Activated CD4-positive, CD25-positive, alpha-beta regulatory T cell (primary cell): ENCODE measurements around the gene NECTIN2.
"Not testable (repeated sequence)": the region's sequence is repeated elsewhere in the genome, so short reads cannot be mapped to it uniquely, and the experiment has no call there.

Source experiments
- DNase-seq, 4 experiments: peaks; one replicate each; lab custom pipeline; 2025; lab: John Stamatoyannopoulos, UW

The NECTIN2 gene

GRCh38 chr19:44817725-44818465 is 28.2 kb upstream of the NECTIN2 start:
- no peak for DNase-seq

GRCh38 chr19:44818466-44819031 is 27.5 kb upstream of the NECTIN2 start:
- no peak for DNase-seq

GRCh38 chr19:44819246-44819832 is 26.8 kb upstream of the NECTIN2 start:
- no peak for DNase-seq

DNA sequence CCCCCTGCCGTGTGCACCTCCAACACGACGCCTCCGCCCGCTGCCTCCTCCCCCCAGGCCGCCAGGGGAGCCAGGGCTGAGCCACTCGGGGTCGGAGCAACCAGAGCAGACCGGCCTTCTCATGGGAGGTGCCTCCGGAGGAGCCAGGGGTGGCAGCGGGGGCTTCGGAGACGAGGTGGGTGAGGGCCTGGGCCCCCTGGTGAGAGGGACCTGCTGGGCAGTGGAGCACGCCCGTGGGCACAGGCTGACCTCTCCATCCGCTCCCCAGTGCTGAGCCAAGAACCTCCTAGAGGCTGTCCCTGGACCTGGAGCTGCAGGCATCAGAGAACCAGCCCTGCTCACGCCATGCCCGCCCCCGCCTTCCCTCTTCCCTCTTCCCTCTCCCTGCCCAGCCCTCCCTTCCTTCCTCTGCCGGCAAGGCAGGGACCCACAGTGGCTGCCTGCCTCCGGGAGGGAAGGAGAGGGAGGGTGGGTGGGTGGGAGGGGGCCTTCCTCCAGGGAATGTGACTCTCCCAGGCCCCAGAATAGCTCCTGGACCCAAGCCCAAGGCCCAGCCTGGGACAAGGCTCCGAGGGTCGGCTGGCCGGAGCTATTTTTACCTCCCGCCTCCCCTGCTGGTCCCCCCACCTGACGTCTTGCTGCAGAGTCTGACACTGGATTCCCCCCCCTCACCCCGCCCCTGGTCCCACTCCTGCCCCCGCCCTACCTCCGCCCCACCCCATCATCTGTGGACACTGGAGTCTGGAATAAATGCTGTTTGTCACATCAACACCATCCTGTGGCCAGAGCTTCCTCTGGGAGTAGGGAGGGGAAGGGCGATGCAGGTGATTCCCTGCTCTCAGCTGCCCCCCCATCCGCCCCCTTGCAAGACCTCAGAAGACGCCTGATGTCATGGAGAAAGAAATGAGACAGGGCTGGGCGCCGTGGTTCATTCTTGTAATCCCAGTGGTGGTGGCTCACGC is 25.2 kb upstream of the NECTIN2 start:
- DNase-seq: no peak

DNA sequence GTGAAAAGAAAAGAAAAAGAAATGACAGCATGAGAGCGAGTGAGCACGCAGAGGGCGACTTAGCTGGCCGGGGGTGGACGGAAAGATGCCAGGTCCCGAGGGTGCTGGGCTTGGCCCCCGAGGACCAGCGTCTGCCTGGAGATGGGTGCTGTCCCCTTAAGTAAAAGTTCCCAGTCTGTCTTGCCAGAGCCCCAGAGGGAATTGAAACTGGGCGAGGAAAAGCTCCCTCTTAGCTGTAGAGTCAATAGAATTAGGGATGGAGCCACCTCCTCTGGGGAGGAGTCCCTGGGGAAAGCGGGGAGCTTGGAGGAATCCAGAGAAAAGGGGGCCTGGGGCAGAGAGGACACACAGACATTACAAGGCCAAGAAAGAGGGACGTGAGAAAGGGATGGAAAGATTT is 23.9 kb upstream of the NECTIN2 start:
- DNase-seq: no peak

DNA sequence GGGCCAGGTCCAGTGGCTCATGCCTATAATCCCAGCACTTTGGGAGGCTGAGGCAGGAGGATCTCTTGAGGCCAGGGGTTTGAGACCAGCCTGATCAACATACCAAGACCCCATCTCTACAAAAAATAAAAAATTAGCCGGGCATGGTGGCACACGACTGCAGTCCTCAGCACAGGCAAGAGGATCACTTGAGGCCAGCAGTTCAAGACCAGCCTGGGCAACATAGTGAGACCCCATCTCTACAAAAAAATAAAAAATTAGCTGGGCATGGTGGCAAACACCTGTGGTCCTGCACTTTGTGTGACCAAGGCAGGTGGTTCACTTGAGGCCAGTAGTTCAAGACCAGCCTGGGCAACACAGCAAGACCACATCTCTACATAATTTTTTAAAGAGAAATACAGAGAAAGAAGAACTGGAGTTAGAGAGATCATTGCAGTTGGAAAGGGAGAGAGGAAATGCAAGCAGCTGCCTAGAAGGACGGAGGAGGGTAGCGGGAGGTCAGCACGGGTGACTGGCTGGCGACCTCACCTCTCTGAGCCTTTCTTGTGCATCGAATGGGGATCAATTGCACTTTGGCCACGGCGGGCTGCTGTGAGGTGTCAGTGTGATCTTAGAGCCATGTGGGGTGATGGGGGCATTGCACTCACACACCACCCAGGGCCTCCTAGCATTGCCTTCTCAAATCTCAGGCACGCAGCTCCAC is 23.3 kb upstream of the NECTIN2 start:
- no peak for DNase-seq

DNA sequence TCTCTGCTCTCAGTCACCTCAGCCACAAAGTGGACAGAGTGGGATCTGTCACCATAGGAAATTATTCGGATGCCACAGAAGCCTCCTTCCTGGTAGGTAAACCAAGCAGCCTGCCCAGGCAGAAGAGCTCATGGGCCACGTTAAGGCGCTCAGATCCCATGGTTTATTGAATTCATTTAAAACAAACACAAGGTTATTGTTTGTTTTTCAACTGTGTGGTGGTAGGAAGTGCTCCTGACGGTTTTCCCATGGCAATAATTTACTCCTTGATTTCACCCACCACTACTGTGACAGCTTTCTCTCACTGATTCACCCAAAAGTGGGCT is 22.8 kb upstream of the NECTIN2 start:
- no peak for DNase-seq

DNA sequence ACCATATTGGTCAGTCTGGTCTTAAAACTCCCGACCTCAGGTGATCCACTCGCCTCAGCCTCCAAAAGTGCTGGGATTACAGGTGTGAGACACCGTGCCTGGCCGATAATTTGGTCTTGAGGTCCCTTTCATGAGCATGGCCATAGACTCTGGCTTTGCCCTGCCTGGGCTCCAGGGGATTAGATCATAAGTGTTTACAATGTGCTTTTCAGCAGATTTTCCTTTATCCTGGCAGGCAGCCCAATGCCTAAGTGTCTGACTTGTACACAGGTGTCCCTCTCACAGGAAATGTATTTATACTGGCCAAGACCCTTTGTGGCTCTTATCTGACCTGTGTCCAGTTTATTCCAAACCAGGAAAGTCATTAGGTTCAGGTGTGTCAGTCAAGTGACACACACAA is 21.3 kb upstream of the NECTIN2 start:
- DNase-seq: no peak

DNA sequence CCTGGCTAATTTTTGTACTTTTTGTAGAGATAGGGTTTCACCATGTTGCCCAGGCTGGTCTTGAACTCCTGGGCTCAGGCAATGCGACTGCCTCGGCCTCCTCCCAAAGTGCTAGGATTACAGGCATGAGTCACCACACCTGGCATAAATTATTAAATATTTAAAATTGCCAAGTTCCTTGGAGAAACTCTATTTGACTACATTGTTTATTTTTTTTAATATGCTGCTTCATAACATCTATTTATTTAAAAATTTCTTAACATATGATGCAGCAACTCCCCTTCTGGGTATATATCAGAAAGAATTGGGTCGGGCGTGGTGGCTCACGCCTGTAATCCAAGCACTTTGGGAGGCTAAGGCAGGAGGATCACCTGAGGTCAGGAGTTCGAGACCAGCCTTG is 13.2 kb upstream of the NECTIN2 start:
- DNase-seq: not testable (repeated sequence)

GRCh38 chr19:44834399-44834798 is 11.7 kb upstream of the NECTIN2 start:
- not testable (repeated sequence) for DNase-seq

GRCh38 chr19:44839276-44839675 is 6.8 kb upstream of the NECTIN2 start:
- no peak for DNase-seq

DNA sequence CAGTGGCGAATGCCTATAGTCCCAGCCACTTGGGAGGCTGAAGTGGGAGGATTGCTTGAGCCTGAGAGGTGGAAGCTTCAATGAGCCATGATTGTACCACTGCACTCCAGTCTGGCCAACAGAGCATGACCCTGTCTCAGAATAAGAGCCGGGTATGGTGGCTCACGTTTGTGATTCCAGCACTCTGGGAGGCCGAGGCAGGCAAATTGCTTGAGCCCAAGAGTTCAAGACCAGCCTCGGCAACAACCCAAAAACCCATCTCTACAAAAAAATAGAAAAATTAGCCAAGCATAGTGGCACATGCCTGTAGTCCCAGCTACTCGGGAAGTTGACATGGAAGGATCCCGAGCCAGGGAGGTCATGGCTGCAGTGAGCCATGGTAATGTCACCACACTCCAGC is 5.3 kb upstream of the NECTIN2 start:
- no peak for DNase-seq

- no peak for DNase-seq
Observed at GRCh38 chr19:44841231-44841630, 4.9 kb upstream of the NECTIN2 start.

DNA sequence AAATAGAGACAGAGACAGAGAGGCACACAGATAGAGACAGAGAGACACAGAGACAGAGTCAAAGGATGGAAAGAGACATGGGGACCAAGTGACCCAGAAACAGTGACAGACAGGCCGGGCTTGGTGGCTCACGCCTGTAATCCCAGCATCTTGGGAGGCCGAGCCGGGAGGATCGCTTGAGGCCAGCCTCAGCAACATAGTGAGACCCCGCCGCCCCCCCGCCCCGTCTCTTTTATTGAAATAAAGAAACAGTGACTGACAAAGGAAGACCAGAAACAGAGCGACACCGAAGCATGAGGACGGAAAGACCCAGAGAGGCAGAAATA is 848 bp upstream of the NECTIN2 start:
- no peak for DNase-seq

DNA sequence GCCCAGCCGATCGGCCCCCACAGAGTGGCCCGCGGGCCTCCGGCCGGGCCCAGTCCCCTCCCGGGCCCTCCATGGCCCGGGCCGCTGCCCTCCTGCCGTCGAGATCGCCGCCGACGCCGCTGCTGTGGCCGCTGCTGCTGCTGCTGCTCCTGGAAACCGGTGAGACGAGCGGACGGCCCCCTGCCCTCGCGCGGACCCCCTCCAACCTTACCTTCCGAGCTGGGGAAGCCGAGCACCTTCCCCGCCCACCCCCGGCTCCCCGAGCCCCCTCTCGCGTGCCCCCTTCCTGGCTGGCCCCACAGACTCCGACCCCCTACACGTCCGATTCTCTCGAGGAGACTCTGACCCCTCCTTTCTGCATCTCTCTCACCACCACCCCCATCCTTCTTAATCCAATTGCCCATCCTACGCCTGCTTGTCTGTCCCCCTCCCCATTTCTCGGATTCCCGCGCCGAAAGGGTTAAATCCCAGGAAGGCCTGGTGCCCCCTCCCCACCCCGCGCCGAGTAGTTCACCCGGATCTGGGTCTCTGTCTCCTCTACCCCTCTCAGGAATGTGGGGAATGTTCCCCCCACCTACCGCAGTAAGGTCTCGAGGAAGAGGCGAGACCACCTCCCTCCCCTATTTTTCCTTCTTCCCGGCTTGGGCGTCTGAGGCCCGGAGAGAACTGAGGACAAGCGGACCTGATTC is 502 bp downstream of the NECTIN2 start:
- DNase-seq: no peak

- no peak for DNase-seq
Observed at GRCh38 chr19:44847144-44848035, 1.3 kb downstream of the NECTIN2 start.

- DNase-seq: no peak
Observed at GRCh38 chr19:44848036-44848811, 2.1 kb downstream of the NECTIN2 start.

DNA sequence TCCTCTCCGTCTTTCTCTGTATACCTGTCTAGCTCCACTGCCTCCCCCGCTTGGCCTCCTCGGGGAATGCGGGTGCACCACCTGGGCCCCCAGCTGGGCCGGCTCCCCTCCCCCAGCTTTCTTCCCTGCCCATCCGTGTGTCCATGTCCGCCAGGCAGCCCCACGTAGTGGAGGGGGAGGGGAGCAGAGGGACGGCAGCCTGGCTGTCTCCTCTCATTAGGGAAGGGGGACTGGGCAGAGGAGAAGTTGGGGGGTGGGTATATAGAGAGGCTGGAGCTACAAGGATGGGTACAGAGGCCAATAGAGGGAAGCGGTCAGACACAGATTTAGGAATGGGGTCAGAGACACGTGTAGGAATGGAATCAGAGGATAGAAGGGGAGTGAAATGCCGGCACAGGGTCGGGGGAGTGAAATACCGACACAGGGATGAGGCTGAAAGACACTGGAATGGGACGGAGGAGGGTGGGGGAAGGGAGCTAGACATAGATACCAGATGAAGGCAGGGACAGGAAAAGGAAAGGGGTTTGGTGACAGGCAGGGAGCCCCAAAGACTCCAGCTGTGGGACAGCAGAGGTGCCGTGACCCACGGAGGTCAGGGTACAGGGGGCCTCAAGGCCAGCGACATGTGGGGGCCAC is 2.8 kb downstream of the NECTIN2 start:
- no peak for DNase-seq

GRCh38 chr19:44850641-44851109 is 4.6 kb downstream of the NECTIN2 start:
- DNase-seq: no peak
